ENCODE measurements around the gene CACNA1H. TPM values are rescaled to one million over a fixed set of nuclear protein-coding genes. Genes with fewer than 3 reads are reported as not detected.
"Not testable (repeated sequence)": the region's sequence is repeated elsewhere in the genome, so short reads cannot be mapped to it uniquely, and the experiment has no call there.

The CACNA1H gene
- polyA plus RNA-seq, 3 donors from 2014 or later, result 0.22 TPM; not detected in 2

GRCh38 chr16:1262210-1262845 is 109.4 kb downstream of the CACNA1H start:
- Mint-ChIP-seq H3K36me3 (no peaks in the 10 kb centered on the region), H3K4me3 (no peak overlapping the region), H3K4me1 (peaks cover 6 to 7% of the 10 kb centered on the region in 2 donors), H3K9me3 (no peaks in the 10 kb centered on the region), H3K27ac (no peak overlapping the region), H3K27me3 (ENCODE audit: low read depth in 3 of 3) (peaks cover 2 to 3% (median 2%) of the 10 kb centered on the region in 3 donors)
- DNase-seq, result no peak

DNA sequence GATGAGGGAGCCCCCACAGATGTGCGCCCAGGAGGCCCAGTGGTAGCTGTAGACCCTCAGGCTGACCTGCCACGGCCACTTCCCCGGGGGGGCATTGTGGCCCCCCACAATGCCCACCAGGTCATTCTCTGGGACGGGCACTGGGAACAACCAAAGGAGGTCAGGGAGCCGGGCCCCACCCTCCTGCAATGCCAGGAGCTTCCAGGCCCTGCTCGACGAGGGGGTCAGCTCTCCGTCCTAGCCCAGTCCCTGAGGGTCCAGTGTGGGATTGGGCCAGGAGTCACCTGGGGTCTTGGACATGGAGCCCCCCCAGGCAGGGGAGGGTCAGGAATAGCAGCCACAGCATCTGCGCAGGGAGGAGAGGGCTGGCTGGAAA is 109.9 kb downstream of the CACNA1H start:
- Mint-ChIP-seq H3K4me3 (no peak overlapping the region), H3K4me1 (peaks cover 6 to 7% of the 10 kb centered on the region in 2 donors), H3K27ac (no peak overlapping the region), H3K36me3 (no peaks in the 10 kb centered on the region), H3K9me3 (no peaks in the 10 kb centered on the region), H3K27me3 (ENCODE audit: low read depth in 3 of 3) (peaks cover 2 to 3% (median 2%) of the 10 kb centered on the region in 3 donors)
- no peak for DNase-seq

DNA sequence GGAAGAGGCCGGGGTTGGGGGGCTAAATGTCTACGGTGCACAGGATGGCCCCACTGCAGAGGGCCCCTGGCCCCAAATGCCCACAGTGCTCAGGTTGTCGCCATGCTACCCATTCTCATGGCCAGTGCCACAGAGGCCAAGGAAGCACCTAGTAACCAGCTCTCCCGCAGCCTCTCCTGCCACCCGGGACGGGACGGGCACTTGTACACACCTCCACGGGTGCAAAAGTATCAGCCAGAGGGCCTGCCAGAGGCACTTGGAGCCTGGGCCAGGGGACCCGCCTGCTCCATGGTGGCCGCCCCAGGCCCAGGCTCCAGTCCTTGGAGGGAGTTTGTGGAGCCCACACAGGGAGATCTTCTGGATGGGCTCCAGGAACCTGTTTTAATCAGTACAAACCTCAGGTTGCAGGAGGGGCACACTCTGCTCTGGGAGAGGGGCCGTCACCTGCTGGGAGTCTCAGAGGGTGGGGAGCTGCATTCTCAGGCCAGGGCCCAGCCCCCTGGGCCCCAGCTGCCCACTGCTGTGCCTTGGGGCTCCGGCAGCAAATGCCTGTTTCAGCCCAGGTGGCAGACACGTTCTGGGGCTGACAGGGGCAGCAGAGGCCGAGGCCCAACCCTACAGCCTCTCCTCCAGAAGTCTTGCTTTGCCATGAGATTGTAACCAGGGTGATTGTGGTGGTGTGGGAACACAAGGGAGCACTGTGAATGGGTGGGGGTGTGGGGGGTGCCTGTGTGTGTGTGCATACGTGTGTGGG is 110.9 kb downstream of the CACNA1H start:
- H3K9me3 Mint-ChIP-seq, result no peaks in the 10 kb centered on the region
- H3K27me3 Mint-ChIP-seq (ENCODE audit: low read depth in 3 of 3), result peaks cover 2 to 3% (median 2%) of the 10 kb centered on the region in 3 donors
- DNase-seq, result no peak
- no peaks in the 10 kb centered on the region for H3K36me3 Mint-ChIP-seq
- H3K4me3 Mint-ChIP-seq, result no peak overlapping the region
- no peak overlapping the region for H3K27ac Mint-ChIP-seq
- H3K4me1 Mint-ChIP-seq, result peaks cover 5 to 6% of the 10 kb centered on the region in 2 donors

GRCh38 chr16:1264345-1265089 is 111.6 kb downstream of the CACNA1H start:
- peaks cover 2 to 3% (median 2%) of the 10 kb centered on the region in 3 donors for H3K27me3 Mint-ChIP-seq (ENCODE audit: low read depth in 3 of 3)
- H3K9me3 Mint-ChIP-seq, result no peaks in the 10 kb centered on the region
- H3K36me3 Mint-ChIP-seq, result no peaks in the 10 kb centered on the region
- no peak overlapping the region for H3K4me3 Mint-ChIP-seq
- DNase-seq, result no peak
- H3K27ac Mint-ChIP-seq, result peak overlapping the region in 1 of 6 donors; percentile 22
- H3K4me1 Mint-ChIP-seq, result peaks cover 0 to 1% of the 10 kb centered on the region in 2 donors

DNA sequence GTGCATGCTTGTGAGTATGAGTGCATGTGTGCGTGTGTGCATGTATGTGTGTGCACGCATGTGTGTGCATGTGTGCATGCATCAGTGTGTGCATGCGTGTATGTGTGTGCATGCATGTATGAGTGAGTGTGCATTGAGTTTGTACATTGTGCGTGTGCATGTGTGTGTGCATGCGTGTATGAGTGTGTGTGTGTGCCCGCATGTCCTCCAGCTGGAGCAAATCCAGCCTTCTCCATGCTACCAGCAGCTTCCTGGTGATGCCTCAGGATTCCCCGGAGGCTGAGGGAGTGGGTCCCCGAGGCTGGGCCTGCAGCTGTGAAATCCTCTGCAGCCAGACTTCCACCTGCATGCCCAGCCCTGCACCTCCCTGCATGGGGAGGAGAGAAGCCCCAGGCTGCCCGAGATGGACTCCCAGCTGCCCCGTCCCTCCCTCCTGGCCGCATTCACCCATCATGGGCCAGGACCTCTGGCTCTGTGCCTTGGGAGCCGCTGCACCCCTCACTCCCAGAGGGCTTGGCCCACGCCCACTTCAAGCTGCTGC is 112.3 kb downstream of the CACNA1H start:
- no peaks in the 10 kb centered on the region for H3K9me3 Mint-ChIP-seq
- no peak overlapping the region for H3K27ac Mint-ChIP-seq
- H3K4me3 Mint-ChIP-seq, result no peak overlapping the region
- peaks cover 2 to 3% (median 2%) of the 10 kb centered on the region in 3 donors for H3K27me3 Mint-ChIP-seq (ENCODE audit: low read depth in 3 of 3)
- no peaks in the 10 kb centered on the region for H3K36me3 Mint-ChIP-seq
- DNase-seq, result no peak
- peaks cover 0 to 1% of the 10 kb centered on the region in 2 donors for H3K4me1 Mint-ChIP-seq

DNA sequence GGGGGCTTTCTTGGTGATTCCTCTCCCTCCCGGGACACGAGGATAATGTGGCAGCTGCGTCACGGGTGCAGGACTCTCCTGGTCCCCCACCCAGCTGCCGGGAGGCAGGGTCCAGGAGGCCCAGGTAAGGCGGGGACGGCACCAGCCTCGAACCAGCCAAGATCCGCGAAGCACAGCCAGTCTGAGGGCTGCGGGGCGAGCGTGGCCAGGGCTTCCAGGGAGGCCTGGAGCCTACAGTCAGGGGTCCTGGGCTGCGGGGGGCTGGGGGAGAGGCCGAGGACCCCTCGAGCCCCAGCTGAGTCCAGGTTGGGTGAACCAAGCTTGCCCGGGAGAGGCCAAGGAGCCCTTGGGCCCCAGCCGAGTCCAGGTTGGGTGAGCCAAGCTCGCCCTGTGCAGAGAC is 112.9 kb downstream of the CACNA1H start:
- H3K36me3 Mint-ChIP-seq, result no peaks in the 10 kb centered on the region
- H3K4me1 Mint-ChIP-seq, result no peaks in the 10 kb centered on the region
- no peaks in the 10 kb centered on the region for H3K9me3 Mint-ChIP-seq
- DNase-seq, result no peak
- no peak overlapping the region for H3K4me3 Mint-ChIP-seq
- peaks cover 2 to 3% (median 3%) of the 10 kb centered on the region in 3 donors for H3K27me3 Mint-ChIP-seq (ENCODE audit: low read depth in 3 of 3)
- no peak overlapping the region for H3K27ac Mint-ChIP-seq

DNA sequence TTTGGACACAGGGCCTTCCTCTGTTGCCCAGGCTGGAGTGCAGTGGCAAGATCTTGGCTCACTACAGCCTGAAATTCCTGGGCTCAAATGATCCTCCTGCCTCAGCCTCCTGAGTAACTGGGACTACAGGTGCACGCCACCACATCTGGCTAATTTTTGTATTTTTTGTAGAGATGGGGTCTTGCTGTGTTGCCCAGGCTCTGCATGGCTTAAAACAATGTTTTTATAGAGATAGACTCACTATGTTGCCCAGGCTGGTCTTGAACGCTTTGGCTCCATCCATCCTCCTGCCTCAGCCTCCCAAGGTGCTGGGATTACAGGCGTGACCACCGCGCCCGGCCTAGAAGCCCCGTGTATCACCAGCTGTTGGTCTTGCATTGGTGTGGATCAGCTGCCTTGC is 116.5 kb downstream of the CACNA1H start:
- not testable (repeated sequence) for H3K4me3 Mint-ChIP-seq; H3K36me3 Mint-ChIP-seq; H3K4me1 Mint-ChIP-seq; H3K27ac Mint-ChIP-seq; H3K9me3 Mint-ChIP-seq; H3K27me3 Mint-ChIP-seq (ENCODE audit: low read depth in 3 of 3); DNase-seq

- DNase-seq, result no peak
- H3K27me3 Mint-ChIP-seq (ENCODE audit: low read depth in 3 of 3), result peaks cover 3 to 7% (median 5%) of the 10 kb centered on the region in 3 donors
- H3K9me3 Mint-ChIP-seq, result no peaks in the 10 kb centered on the region
- peaks cover 0 to 5% of the 10 kb centered on the region in 2 donors for H3K4me1 Mint-ChIP-seq
- no peak overlapping the region for H3K4me3 Mint-ChIP-seq
- H3K36me3 Mint-ChIP-seq, result no peaks in the 10 kb centered on the region
- no peak overlapping the region for H3K27ac Mint-ChIP-seq
Measured at GRCh38 chr16:1271380-1271723, 118.4 kb downstream of the CACNA1H start.

Other genes starting within 250 kb of the CACNA1H start
- 10 to 100 TPM; 12.2 to 15.5 (median 12.6) TPM for gene LMF1, start 182.1 kb upstream of the CACNA1H start, polyA plus RNA-seq
- under 1 TPM in 1 of 3 donors, not detected in 2; 0.12 TPM for gene SOX8, start 171.3 kb upstream of the CACNA1H start, polyA plus RNA-seq
- not detected for gene SSTR5, start 80.4 kb upstream of the CACNA1H start, polyA plus RNA-seq
- gene C1QTNF8, start 56.9 kb upstream of the CACNA1H start, polyA plus RNA-seq, result not detected
- gene TPSG1, start 72.2 kb downstream of the CACNA1H start, polyA plus RNA-seq, result not detected
- gene TPSB2, start 77.1 kb downstream of the CACNA1H start, polyA plus RNA-seq, result not detected
- not detected for gene TPSAB1, start 87.6 kb downstream of the CACNA1H start, polyA plus RNA-seq
- gene TPSD1, start 103.0 kb downstream of the CACNA1H start, polyA plus RNA-seq, result not detected
- gene UBE2I, start 156.5 kb downstream of the CACNA1H start, polyA plus RNA-seq, result 100 to 1,000 TPM in 2 of 3 donors, 10 to 100 TPM in 1; 94.1 to 119 (median 101) TPM
- gene BAIAP3, start 180.5 kb downstream of the CACNA1H start, polyA plus RNA-seq, result 1 to 10 TPM in 2 of 3 donors, not detected in 1; 1.9 to 4.0 TPM
- gene TSR3, start 198.8 kb downstream of the CACNA1H start, polyA plus RNA-seq, result 100 to 1,000 TPM; 104 to 143 (median 114) TPM
- gene GNPTG, start 198.8 kb downstream of the CACNA1H start, polyA plus RNA-seq, result 10 to 100 TPM; 44.3 to 76.5 (median 64.1) TPM